T47D (cell line): ENCODE measurements around the gene PIBF1.
A peak's percentile ranks its signal among the peaks of the same experiment; 100 is the strongest.

ENCODE experiments used
- DNase-seq, 2 experiments: peaks; one replicate each; pipeline versions ENCODE4 v3.0.0 to v3.0.0-alpha.2; 2011 to 2012; ENCODE audit warnings: low read depth in 1 of 2, low spot score in 1 of 2
- JUND ChIP-seq: IDR thresholded peaks from 2 replicates; pipeline ENCODE4 v1.6.1; 2012; ENCODE audit warnings: low read depth
- in situ Hi-C: cut with HindIII; loops from 2 replicates; pipeline ENCODE4 v1.10.0; 2016; ENCODE audit warnings: low sequenced_read_pairs, low pct_unique_long_range_greater_than_20kb

PIBF1 gene

GRCh38 chr13:73065665-73066340 is 283.9 kb downstream of the PIBF1 start:
- in situ Hi-C loops = no loop called here
- DNase-seq = peak in 1 of 2 experiments; percentile 79
- no peak for TF ChIP-seq JUND
